ENCODE data around the gene KIFC3. TPM values are rescaled to one million over a fixed set of nuclear protein-coding genes. Genes with fewer than 3 reads are reported as not detected.

Gene KIFC3
- total RNA-seq, 1 experiment from 2014 or later, result 32.6 TPM

DNA sequence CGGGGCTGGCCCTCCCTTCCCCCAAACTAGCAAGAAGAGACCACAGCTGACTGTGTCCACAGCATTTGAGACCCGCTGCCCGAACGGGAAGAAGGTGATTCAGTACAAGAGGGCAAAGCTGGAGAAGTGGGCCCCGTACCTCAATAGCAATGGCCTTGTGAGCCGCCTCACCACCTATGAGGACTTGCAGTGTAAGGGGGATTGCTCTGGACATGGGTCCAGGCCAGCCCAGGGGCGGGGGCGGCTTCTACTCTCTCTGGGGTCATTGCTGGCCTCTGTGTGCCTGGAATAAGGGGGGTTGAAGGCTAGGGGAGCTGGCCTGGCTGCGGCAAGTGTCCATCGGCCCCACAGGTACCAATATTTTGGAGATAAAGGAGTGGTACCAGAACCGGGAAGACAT is 79.6 kb downstream of the KIFC3 start:
- Histone ChIP-seq H3K27ac (ENCODE audit: low read length) (no peak overlapping the region), H3K4me3 (ENCODE audit: low read length) (no peak overlapping the region), H3K4me1 (ENCODE audit: insufficient read depth, low read length) (no peaks in the 10 kb centered on the region), H3K27me3 (ENCODE audit: low read length) (no peaks in the 10 kb centered on the region), H3K9me2 (replicated peaks; ENCODE audit: low read length) (no peaks in the 10 kb centered on the region), H3K4me2 (ENCODE audit: low read length) (no peak overlapping the region), H3K9ac (ENCODE audit: low read length) (no peak overlapping the region), H4K20me1 (ENCODE audit: low read length) (no peaks in the 10 kb centered on the region), H3K9me3 (ENCODE audit: low read length) (no peaks in the 10 kb centered on the region), H3K79me2 (ENCODE audit: low read length) (no peaks in the 10 kb centered on the region), H2AFZ (ENCODE audit: low read length) (no peak overlapping the region), H3K36me3 (ENCODE audit: low read depth, low read length) (no peaks in the 10 kb centered on the region; the same call in 1 of the 2 replicates), H3F3A (ENCODE audit: low read length, unreplicated experiment) (no peaks in the 10 kb centered on the region)
- BruUV-seq (replicated peaks), result no TSS peak
- ATAC-seq, result no peak
- no peak for TF ChIP-seq EZH2phosphoT487 (IDR thresholded peaks at IDR 0.05; ENCODE audit: borderline replicate concordance, low read length)
- TF ChIP-seq EZH2 (IDR thresholded peaks at IDR 0.05; ENCODE audit: low read length, unreplicated experiment), result no peak
- TF ChIP-seq CTCF (conservative IDR thresholded peaks at IDR 0.05; ENCODE audit: low read depth, low read length), result no peak
- POLR2A ChIA-PET (ENCODE audit: unreplicated experiment), result no interaction called here
- intact Hi-C loops (cut with micrococcal nuclease), result loop anchor here (5.0 kb wide), 1 partner anchor 130 kb away; no protein-coding TSS in a partner anchor
- DNase-seq, result no peak
- CTCF ChIA-PET, result no interaction called here

DNA sequence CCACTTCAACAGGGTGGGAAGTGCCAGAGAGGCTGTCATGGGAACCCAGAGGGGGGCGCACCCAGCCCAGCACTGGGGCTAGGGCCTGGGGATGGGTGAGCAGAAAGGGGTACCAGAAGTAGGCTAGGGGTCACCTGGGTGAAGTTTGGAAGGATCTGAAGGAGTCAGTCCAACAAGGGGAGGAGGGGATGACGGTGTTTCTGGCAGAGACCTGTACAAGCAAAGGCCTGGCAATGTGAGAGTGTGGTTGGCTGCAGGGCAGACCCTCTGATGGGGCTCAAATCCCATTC is 80.1 kb downstream of the KIFC3 start:
- intact Hi-C loops (cut with micrococcal nuclease), result loop anchor here (5.0 kb wide), 1 partner anchor 130 kb away; no protein-coding TSS in a partner anchor
- H3K9ac ChIP-seq (ENCODE audit: low read length), result no peak overlapping the region
- H3K4me3 ChIP-seq (ENCODE audit: low read length), result no peak overlapping the region
- no peaks in the 10 kb centered on the region for H4K20me1 ChIP-seq (ENCODE audit: low read length)
- H3K4me1 ChIP-seq (ENCODE audit: insufficient read depth, low read length), result no peaks in the 10 kb centered on the region
- H3K27me3 ChIP-seq (ENCODE audit: low read length), result no peaks in the 10 kb centered on the region
- ChIA-PET POLR2A (ENCODE audit: unreplicated experiment) (no interaction called here), CTCF (no interaction called here)
- DNase-seq, result no peak
- H3F3A ChIP-seq (ENCODE audit: low read length, unreplicated experiment), result no peaks in the 10 kb centered on the region
- H3K4me2 ChIP-seq (ENCODE audit: low read length), result no peak overlapping the region
- no peaks in the 10 kb centered on the region for H3K79me2 ChIP-seq (ENCODE audit: low read length)
- H3K36me3 ChIP-seq (ENCODE audit: low read depth, low read length), result no peaks in the 10 kb centered on the region; the same call in 1 of the 2 replicates
- H2AFZ ChIP-seq (ENCODE audit: low read length), result no peak overlapping the region
- H3K27ac ChIP-seq (ENCODE audit: low read length), result no peak overlapping the region
- TF ChIP-seq EZH2 (IDR thresholded peaks at IDR 0.05; ENCODE audit: low read length, unreplicated experiment) (no peak), EZH2phosphoT487 (IDR thresholded peaks at IDR 0.05; ENCODE audit: borderline replicate concordance, low read length) (no peak)
- ATAC-seq, result no peak
- H3K9me3 ChIP-seq (ENCODE audit: low read length), result no peaks in the 10 kb centered on the region
- H3K9me2 ChIP-seq (replicated peaks; ENCODE audit: low read length), result no peaks in the 10 kb centered on the region
- BruUV-seq (replicated peaks), result no TSS peak

- intact Hi-C loops (cut with micrococcal nuclease), result loop anchor here (5.0 kb wide), 1 partner anchor 129 kb away; no protein-coding TSS in a partner anchor
- ATAC-seq (no peak), DNase-seq (no peak)
- Histone ChIP-seq H3K36me3 (ENCODE audit: low read depth, low read length) (no peaks in the 10 kb centered on the region; the same call in 1 of the 2 replicates), H2AFZ (ENCODE audit: low read length) (no peak overlapping the region), H3K9ac (ENCODE audit: low read length) (no peak overlapping the region), H3K27me3 (ENCODE audit: low read length) (no peaks in the 10 kb centered on the region), H3K9me3 (ENCODE audit: low read length) (no peaks in the 10 kb centered on the region), H3K4me1 (ENCODE audit: insufficient read depth, low read length) (no peaks in the 10 kb centered on the region), H3K79me2 (ENCODE audit: low read length) (no peaks in the 10 kb centered on the region), H3K4me3 (ENCODE audit: low read length) (no peak overlapping the region), H3K4me2 (ENCODE audit: low read length) (no peak overlapping the region), H4K20me1 (ENCODE audit: low read length) (no peaks in the 10 kb centered on the region), H3F3A (ENCODE audit: low read length, unreplicated experiment) (no peaks in the 10 kb centered on the region), H3K9me2 (replicated peaks; ENCODE audit: low read length) (no peaks in the 10 kb centered on the region), H3K27ac (ENCODE audit: low read length) (no peak overlapping the region)
- TF ChIP-seq EZH2 (IDR thresholded peaks at IDR 0.05; ENCODE audit: low read length, unreplicated experiment) (no peak), EZH2phosphoT487 (IDR thresholded peaks at IDR 0.05; ENCODE audit: borderline replicate concordance, low read length) (no peak), CTCF (conservative IDR thresholded peaks at IDR 0.05; ENCODE audit: low read depth, low read length) (no peak)
- POLR2A ChIA-PET (ENCODE audit: unreplicated experiment), result no interaction called here
- CTCF ChIA-PET, result no interaction called here
- no TSS peak for BruUV-seq (replicated peaks)
Measured at GRCh38 chr16:57721356-57722209, 80.7 kb downstream of the KIFC3 start.

Measured in PC-3 (cell line).